Neural cell (in vitro differentiated cells): ENCODE measurements around the gene CD83.

Source experiments
- EP300 ChIP-seq: fragments of 450-650 bp; conservative IDR thresholded peaks from 2 replicates; pipeline ENCODE4 v1.6.1; 2014; ENCODE audit warnings: antibody characterized with exemption, mild to moderate bottlenecking, moderate library complexity; ENCODE audit not compliant: poor library complexity, severe bottlenecking
- EZH2 ChIP-seq: fragments of 200-600, 300-800 bp; shearing (Covaris generic), sonication (generic); IDR thresholded peaks from 2 replicates; pipeline ENCODE4 v1.6.1; 2014; ENCODE audit warnings: antibody characterized with exemption, low read length, borderline replicate concordance, mild to moderate bottlenecking; ENCODE audit not compliant: insufficient read depth, poor library complexity, severe bottlenecking
- MXI1 ChIP-seq: fragments of 450-650 bp; conservative IDR thresholded peaks from 2 replicates; pipeline ENCODE4 v1.6.1; 2014; ENCODE audit warnings: antibody characterized with exemption, mild to moderate bottlenecking; ENCODE audit not compliant: poor library complexity, severe bottlenecking
- POLR2AphosphoS5 ChIP-seq: IDR thresholded peaks from 2 replicates; pipeline ENCODE4 v1.6.1; 2012
- RAD21 ChIP-seq: fragments of 450-650 bp; conservative IDR thresholded peaks from 2 replicates; pipeline ENCODE4 v1.6.1; 2014; ENCODE audit warnings: antibody characterized with exemption, mild to moderate bottlenecking, moderate library complexity
- SMC3 ChIP-seq: fragments of 450-650 bp; conservative IDR thresholded peaks from 2 replicates; pipeline ENCODE4 v1.6.1; 2014; ENCODE audit warnings: antibody characterized with exemption, mild to moderate bottlenecking, moderate library complexity; ENCODE audit not compliant: poor library complexity
- TAF1 ChIP-seq: IDR thresholded peaks from 2 replicates; pipeline ENCODE4 v1.6.1; 2012; ENCODE audit warnings: low read depth
- TF ChIP-seq, protein P1 (sequence below): fragments of 450-650 bp; IDR thresholded peaks from 2 replicates; pipeline ENCODE4 v1.5.1; 2014; ENCODE audit warnings: antibody characterized with exemption, mild to moderate bottlenecking, moderate library complexity; ENCODE audit not compliant: poor library complexity, severe bottlenecking
- TF ChIP-seq, protein P2 (sequence below): IDR thresholded peaks from 2 replicates; pipeline ENCODE4 v1.6.1; 2012; ENCODE audit warnings: borderline replicate concordance

DNA sequence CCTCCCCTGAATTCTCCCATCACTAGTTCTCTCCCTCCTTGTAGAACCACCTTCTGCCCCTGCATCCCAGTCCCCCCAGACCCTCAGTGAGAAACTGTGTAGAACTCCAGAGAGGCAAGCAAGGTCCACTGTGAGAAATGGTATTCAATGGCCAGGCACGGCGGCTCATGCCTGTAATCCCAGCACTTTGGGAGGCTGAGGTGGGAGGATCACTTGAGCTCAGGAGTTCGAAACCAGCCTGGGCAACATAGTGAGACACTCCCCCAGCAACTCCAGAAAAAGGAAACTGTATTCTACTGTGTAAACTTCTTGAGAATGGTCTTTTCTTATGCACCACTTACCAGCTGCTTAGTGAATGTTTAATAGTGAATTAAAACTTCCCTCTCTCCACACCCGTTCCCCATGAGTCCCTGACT is 8.2 kb upstream of the CD83 start:
- TF ChIP-seq, protein P1, sequence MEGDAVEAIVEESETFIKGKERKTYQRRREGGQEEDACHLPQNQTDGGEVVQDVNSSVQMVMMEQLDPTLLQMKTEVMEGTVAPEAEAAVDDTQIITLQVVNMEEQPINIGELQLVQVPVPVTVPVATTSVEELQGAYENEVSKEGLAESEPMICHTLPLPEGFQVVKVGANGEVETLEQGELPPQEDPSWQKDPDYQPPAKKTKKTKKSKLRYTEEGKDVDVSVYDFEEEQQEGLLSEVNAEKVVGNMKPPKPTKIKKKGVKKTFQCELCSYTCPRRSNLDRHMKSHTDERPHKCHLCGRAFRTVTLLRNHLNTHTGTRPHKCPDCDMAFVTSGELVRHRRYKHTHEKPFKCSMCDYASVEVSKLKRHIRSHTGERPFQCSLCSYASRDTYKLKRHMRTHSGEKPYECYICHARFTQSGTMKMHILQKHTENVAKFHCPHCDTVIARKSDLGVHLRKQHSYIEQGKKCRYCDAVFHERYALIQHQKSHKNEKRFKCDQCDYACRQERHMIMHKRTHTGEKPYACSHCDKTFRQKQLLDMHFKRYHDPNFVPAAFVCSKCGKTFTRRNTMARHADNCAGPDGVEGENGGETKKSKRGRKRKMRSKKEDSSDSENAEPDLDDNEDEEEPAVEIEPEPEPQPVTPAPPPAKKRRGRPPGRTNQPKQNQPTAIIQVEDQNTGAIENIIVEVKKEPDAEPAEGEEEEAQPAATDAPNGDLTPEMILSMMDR, result no peak
- TF ChIP-seq POLR2AphosphoS5, result no peak
- no peak for TF ChIP-seq EZH2
- TF ChIP-seq TAF1, result no peak
- TF ChIP-seq EP300, result no peak
- no peak for TF ChIP-seq SMC3
- TF ChIP-seq, protein P2, sequence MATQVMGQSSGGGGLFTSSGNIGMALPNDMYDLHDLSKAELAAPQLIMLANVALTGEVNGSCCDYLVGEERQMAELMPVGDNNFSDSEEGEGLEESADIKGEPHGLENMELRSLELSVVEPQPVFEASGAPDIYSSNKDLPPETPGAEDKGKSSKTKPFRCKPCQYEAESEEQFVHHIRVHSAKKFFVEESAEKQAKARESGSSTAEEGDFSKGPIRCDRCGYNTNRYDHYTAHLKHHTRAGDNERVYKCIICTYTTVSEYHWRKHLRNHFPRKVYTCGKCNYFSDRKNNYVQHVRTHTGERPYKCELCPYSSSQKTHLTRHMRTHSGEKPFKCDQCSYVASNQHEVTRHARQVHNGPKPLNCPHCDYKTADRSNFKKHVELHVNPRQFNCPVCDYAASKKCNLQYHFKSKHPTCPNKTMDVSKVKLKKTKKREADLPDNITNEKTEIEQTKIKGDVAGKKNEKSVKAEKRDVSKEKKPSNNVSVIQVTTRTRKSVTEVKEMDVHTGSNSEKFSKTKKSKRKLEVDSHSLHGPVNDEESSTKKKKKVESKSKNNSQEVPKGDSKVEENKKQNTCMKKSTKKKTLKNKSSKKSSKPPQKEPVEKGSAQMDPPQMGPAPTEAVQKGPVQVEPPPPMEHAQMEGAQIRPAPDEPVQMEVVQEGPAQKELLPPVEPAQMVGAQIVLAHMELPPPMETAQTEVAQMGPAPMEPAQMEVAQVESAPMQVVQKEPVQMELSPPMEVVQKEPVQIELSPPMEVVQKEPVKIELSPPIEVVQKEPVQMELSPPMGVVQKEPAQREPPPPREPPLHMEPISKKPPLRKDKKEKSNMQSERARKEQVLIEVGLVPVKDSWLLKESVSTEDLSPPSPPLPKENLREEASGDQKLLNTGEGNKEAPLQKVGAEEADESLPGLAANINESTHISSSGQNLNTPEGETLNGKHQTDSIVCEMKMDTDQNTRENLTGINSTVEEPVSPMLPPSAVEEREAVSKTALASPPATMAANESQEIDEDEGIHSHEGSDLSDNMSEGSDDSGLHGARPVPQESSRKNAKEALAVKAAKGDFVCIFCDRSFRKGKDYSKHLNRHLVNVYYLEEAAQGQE, result no peak
- TF ChIP-seq MXI1, result no peak
- TF ChIP-seq RAD21, result no peak
